Nephron (organoid): ENCODE data around the gene RAB17.

ENCODE experiments used
- H3K27ac Mint-ChIP-seq, 3 experiments: 2 replicates each; pipeline ENCODE4 v1.8.0; 2020; ENCODE audit warnings: mixed read lengths in 3 of 3, mild to moderate bottlenecking in 2 of 3, moderate library complexity in 1 of 3
- H3K27me3 Mint-ChIP-seq: 2 replicates; pipeline ENCODE4 v1.8.0; 2021; ENCODE audit warnings: low read depth, mild to moderate bottlenecking, moderate library complexity, mixed read lengths
- H3K36me3 Mint-ChIP-seq: 2 replicates; pipeline ENCODE4 v1.8.0; 2020; ENCODE audit warnings: low read depth, mixed read lengths
- H3K4me1 Mint-ChIP-seq: 2 replicates; pipeline ENCODE4 v1.8.0; 2020; ENCODE audit warnings: mixed read lengths
- H3K4me3 Mint-ChIP-seq, 3 experiments: 2 replicates each; pipeline ENCODE4 v1.8.0; 2020; ENCODE audit warnings: mild to moderate bottlenecking in 3 of 3, mixed read lengths in 3 of 3, moderate library complexity in 2 of 3
- H3K9me3 Mint-ChIP-seq: 2 replicates; pipeline ENCODE4 v1.8.0; 2020; ENCODE audit warnings: mixed read lengths
- CTCF ChIP-seq, 3 experiments: fragments of 200-600 bp; sonication (generic); IDR thresholded peaks; one replicate each; pipeline ENCODE4 v1.5.0; 2021; ENCODE audit warnings: antibody characterized with exemption in 3 of 3; ENCODE audit not compliant: unreplicated experiment in 3 of 3

Gene RAB17

GRCh38 chr2:237566401-237567235 lies 23.9 kb downstream of the RAB17 start, which contains the start of gene PRLH:
Gene PRLH (plus strand): TSS chr2:237566574. CDS start chr2:237566574, 0 bp downstream.
- Mint-ChIP-seq H3K4me1 (peaks cover under 1% of the 10 kb centered on the region), H3K36me3 (no peaks in the 10 kb centered on the region), H3K4me3 (no peak within 1 kb of the TSS), H3K27me3 (peaks cover 21% of the 10 kb centered on the region), H3K9me3 (no peaks in the 10 kb centered on the region), H3K27ac (no peak within 1 kb of the TSS)
- TF ChIP-seq CTCF (IDR thresholded peaks at IDR 0.05; ENCODE audit: unreplicated experiment in 3 of 3) = no peak

- H3K27me3 Mint-ChIP-seq = peaks cover 21% of the 10 kb centered on the region
- no peaks in the 10 kb centered on the region for H3K9me3 Mint-ChIP-seq
- no peaks in the 10 kb centered on the region for H3K36me3 Mint-ChIP-seq
- H3K4me1 Mint-ChIP-seq = no peaks in the 10 kb centered on the region
- no peak overlapping the region for H3K27ac Mint-ChIP-seq
- TF ChIP-seq CTCF (IDR thresholded peaks at IDR 0.05; ENCODE audit: unreplicated experiment in 3 of 3) = no peak
- no peak overlapping the region for H3K4me3 Mint-ChIP-seq
Measured at GRCh38 chr2:237565974-237566373, 24.6 kb downstream of the RAB17 start.

- Mint-ChIP-seq H3K36me3 (no peaks in the 10 kb centered on the region), H3K27ac (no peak overlapping the region), H3K4me1 (peaks cover 6% of the 10 kb centered on the region), H3K27me3 (peaks cover 19% of the 10 kb centered on the region), H3K9me3 (no peaks in the 10 kb centered on the region), H3K4me3 (no peak overlapping the region)
- TF ChIP-seq CTCF (IDR thresholded peaks at IDR 0.05; ENCODE audit: unreplicated experiment in 3 of 3) = no peak
Measured at GRCh38 chr2:237564526-237565131, 25.9 kb downstream of the RAB17 start.

GRCh38 chr2:237563816-237564215 lies 26.7 kb downstream of the RAB17 start:
- H3K27ac Mint-ChIP-seq = no peak overlapping the region
- peaks cover 14% of the 10 kb centered on the region for H3K4me1 Mint-ChIP-seq
- TF ChIP-seq CTCF (IDR thresholded peaks at IDR 0.05; ENCODE audit: unreplicated experiment in 3 of 3) = no peak
- no peaks in the 10 kb centered on the region for H3K9me3 Mint-ChIP-seq
- H3K4me3 Mint-ChIP-seq = no peak overlapping the region
- peaks cover 22% of the 10 kb centered on the region for H3K27me3 Mint-ChIP-seq
- H3K36me3 Mint-ChIP-seq = no peaks in the 10 kb centered on the region

- peaks cover 15% of the 10 kb centered on the region for H3K4me1 Mint-ChIP-seq
Measured at GRCh38 chr2:237561221-237561620, 29.3 kb downstream of the RAB17 start.

More at GRCh38 chr2:237561221-237561620, 29.3 kb downstream of the RAB17 start:
- no peak overlapping the region for H3K4me3 Mint-ChIP-seq
- H3K27ac Mint-ChIP-seq = no peak overlapping the region
- peaks cover 27% of the 10 kb centered on the region for H3K27me3 Mint-ChIP-seq
- H3K9me3 Mint-ChIP-seq = peaks cover under 1% of the 10 kb centered on the region
- no peak for TF ChIP-seq CTCF (IDR thresholded peaks at IDR 0.05; ENCODE audit: unreplicated experiment in 3 of 3)
- no peaks in the 10 kb centered on the region for H3K36me3 Mint-ChIP-seq
